ENCODE measurements around the gene HBE1. TPM values are rescaled to one million over a fixed set of nuclear protein-coding genes. Genes with fewer than 3 reads are reported as not detected.

Gene HBE1
- total and polyA plus RNA-seq, 5 donors from 2014 or later = not detected

DNA sequence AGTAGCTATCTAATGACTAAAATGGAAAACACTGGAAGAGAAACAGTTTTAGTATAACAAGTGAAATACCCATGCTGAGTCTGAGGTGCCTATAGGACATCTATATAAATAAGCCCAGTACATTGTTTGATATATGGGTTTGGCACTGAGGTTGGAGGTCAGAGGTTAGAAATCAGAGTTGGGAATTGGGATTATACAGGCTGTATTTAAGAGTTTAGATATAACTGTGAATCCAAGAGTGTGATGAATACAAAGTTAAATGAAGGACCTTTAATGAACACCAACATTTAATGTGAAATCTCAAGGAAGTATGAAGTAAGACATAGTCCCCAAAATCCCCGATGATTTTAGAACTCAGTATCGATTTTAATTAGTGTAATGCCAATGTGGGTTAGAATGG lies 32.3 kb downstream of the HBE1 start:
- Histone ChIP-seq H3K9me3 (ENCODE audit: control insufficient read depth in 2 of 2, low read length in 2 of 2) (no peaks in the 10 kb centered on the region), H3K27me3 (ENCODE audit: control insufficient read depth, insufficient read depth, low read length) (no peaks in the 10 kb centered on the region), H3K4me3 (ENCODE audit: low read depth, low read length) (no peak overlapping the region), H3K36me3 (ENCODE audit: control insufficient read depth, insufficient read depth, low read length) (no peaks in the 10 kb centered on the region), H3K4me1 (ENCODE audit: control insufficient read depth, insufficient read depth, low read length, poor library complexity, severe bottlenecking) (no peaks in the 10 kb centered on the region), H3K27ac (ENCODE audit: insufficient read depth, low read length, poor library complexity, severe bottlenecking) (no peak overlapping the region)
- Mint-ChIP-seq H3K27ac (no peak overlapping the region), H3K36me3 (no peaks in the 10 kb centered on the region), H3K27me3 (no peaks in the 10 kb centered on the region), H3K9me3 (no peaks in the 10 kb centered on the region), H3K4me3 (no peak overlapping the region), H3K4me1 (peaks cover 0 to 3% (median 0%) of the 10 kb centered on the region in 4 donors)
- no peak for DNase-seq
- no peak for ATAC-seq (ENCODE audit: low read depth in 2 of 2)

DNA sequence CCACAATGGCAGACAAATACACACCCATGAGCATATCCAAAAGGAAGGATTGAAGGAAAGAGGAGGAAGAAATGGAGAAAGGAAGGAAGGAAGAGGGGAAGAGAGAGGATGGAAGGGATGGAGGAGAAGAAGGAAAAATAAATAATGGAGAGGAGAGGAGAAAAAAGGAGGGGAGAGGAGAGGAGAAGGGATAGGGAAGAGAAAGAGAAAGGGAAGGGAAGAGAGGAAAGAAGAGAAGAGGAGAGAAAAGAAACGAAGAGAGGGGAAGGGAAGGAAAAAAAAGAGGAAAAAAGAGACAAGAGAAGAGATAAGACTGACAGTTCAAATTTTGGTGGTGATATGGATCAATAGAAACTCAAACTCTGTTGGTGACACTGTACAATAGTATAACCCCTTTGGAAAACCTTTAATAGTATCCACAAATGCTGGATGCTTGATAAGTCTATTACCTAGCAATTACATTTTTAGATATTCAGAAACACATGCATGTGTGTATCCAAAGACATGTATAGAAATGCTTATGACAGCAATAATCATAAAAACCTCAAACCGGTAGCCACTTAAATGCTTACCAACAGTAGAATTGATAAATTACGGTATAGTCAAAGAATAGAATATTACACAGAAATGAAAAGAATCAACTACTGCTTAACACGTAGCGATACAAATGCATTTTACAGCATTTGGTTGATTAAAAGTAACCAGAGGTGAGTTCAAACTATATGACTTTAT lies 34.2 kb downstream of the HBE1 start:
- Histone ChIP-seq H3K27ac (ENCODE audit: insufficient read depth, low read length, poor library complexity, severe bottlenecking) (no peak overlapping the region), H3K27me3 (ENCODE audit: control insufficient read depth, insufficient read depth, low read length) (no peaks in the 10 kb centered on the region), H3K9me3 (ENCODE audit: control insufficient read depth in 2 of 2, low read length in 2 of 2) (no peaks in the 10 kb centered on the region), H3K4me1 (ENCODE audit: control insufficient read depth, insufficient read depth, low read length, poor library complexity, severe bottlenecking) (no peaks in the 10 kb centered on the region), H3K36me3 (ENCODE audit: control insufficient read depth, insufficient read depth, low read length) (no peaks in the 10 kb centered on the region), H3K4me3 (ENCODE audit: low read depth, low read length) (no peak overlapping the region)
- Mint-ChIP-seq H3K27me3 (peaks cover 4% of the 10 kb centered on the region), H3K36me3 (no peaks in the 10 kb centered on the region), H3K27ac (no peak overlapping the region), H3K4me3 (no peak overlapping the region), H3K9me3 (peaks cover 0 to under 1% (median 0%) of the 10 kb centered on the region in 7 donors), H3K4me1 (peaks cover 0 to 3% (median 0%) of the 10 kb centered on the region in 4 donors)
- ATAC-seq (ENCODE audit: low read depth in 2 of 2) (no peak), DNase-seq (no peak)

DNA sequence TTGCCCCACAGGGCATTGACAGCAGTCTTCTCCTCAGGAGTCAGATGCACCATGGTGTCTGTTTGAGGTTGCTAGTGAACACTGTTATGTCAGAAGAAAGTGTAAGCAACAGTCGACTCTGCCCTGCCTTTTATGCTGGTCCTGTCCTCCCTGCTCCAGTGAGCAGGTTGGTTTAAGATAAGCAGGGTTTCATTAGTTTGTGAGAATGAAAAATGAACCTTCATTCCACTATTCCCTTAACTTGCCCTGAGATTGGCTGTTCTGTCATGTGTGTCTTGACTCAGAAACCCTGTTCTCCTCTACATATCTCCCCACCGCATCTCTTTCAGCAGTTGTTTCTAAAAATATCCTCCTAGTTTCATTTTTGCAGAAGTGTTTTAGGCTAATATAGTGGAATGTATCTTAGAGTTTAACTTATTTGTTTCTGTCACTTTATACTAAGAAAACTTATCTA lies 35.3 kb downstream of the HBE1 start, which contains the start of gene HBD:
Gene HBD, minus strand, starts transcription at position 103 of the 454 bp plus-strand sequence. Its CDS starts 50 bp downstream, at position 53.
- Mint-ChIP-seq H3K36me3 (no peaks in the 10 kb centered on the region), H3K27me3 (peaks cover 5% of the 10 kb centered on the region), H3K9me3 (peaks cover 0 to 2% (median 0%) of the 10 kb centered on the region in 7 donors), H3K4me1 (peaks cover 0 to 3% (median 0%) of the 10 kb centered on the region in 4 donors), H3K4me3 (no peak within 1 kb of the TSS), H3K27ac (no peak within 1 kb of the TSS)
- Histone ChIP-seq H3K4me3 (ENCODE audit: low read depth, low read length) (no peak within 1 kb of the TSS), H3K36me3 (ENCODE audit: control insufficient read depth, insufficient read depth, low read length) (no peaks in the 10 kb centered on the region), H3K4me1 (ENCODE audit: control insufficient read depth, insufficient read depth, low read length, poor library complexity, severe bottlenecking) (no peaks in the 10 kb centered on the region), H3K9me3 (ENCODE audit: control insufficient read depth in 2 of 2, low read length in 2 of 2) (no peaks in the 10 kb centered on the region), H3K27me3 (ENCODE audit: control insufficient read depth, insufficient read depth, low read length) (no peaks in the 10 kb centered on the region), H3K27ac (ENCODE audit: insufficient read depth, low read length, poor library complexity, severe bottlenecking) (no peak within 1 kb of the TSS)
- no peak for ATAC-seq (ENCODE audit: low read depth in 2 of 2)
- DNase-seq = no peak

DNA sequence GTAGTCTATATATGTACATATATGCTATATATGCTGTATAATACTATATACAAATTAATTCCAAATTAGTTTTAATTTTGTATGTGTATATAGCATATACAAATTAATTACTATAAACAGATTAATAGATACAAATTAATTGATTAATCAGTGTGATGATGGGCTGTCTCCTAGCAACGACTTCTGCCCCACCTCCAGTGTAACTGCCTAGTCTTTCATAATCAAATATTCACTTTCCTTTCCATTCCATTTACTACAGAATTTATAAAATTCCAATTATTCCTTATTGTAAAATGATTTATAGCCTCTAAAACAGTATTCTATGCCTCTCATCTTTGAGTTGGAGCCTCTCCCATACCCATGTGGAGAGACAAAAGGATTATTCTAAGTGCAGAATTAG lies 36.4 kb downstream of the HBE1 start:
- peaks cover 0 to 3% (median 0%) of the 10 kb centered on the region in 4 donors for H3K4me1 Mint-ChIP-seq
- Histone ChIP-seq H3K27me3 (ENCODE audit: control insufficient read depth, insufficient read depth, low read length) (no peaks in the 10 kb centered on the region), H3K27ac (ENCODE audit: insufficient read depth, low read length, poor library complexity, severe bottlenecking) (no peak overlapping the region), H3K4me1 (ENCODE audit: control insufficient read depth, insufficient read depth, low read length, poor library complexity, severe bottlenecking) (no peaks in the 10 kb centered on the region), H3K4me3 (ENCODE audit: low read depth, low read length) (no peak overlapping the region), H3K9me3 (ENCODE audit: control insufficient read depth in 2 of 2, low read length in 2 of 2) (no peaks in the 10 kb centered on the region), H3K36me3 (ENCODE audit: control insufficient read depth, insufficient read depth, low read length) (no peaks in the 10 kb centered on the region)
- no peak overlapping the region for H3K4me3 Mint-ChIP-seq
- DNase-seq (no peak), ATAC-seq (ENCODE audit: low read depth in 2 of 2) (no peak)
- H3K9me3 Mint-ChIP-seq = peaks cover 0 to 2% (median 0%) of the 10 kb centered on the region in 7 donors
- peaks cover 5% of the 10 kb centered on the region for H3K27me3 Mint-ChIP-seq
- no peaks in the 10 kb centered on the region for H3K36me3 Mint-ChIP-seq
- H3K27ac Mint-ChIP-seq = no peak overlapping the region

DNA sequence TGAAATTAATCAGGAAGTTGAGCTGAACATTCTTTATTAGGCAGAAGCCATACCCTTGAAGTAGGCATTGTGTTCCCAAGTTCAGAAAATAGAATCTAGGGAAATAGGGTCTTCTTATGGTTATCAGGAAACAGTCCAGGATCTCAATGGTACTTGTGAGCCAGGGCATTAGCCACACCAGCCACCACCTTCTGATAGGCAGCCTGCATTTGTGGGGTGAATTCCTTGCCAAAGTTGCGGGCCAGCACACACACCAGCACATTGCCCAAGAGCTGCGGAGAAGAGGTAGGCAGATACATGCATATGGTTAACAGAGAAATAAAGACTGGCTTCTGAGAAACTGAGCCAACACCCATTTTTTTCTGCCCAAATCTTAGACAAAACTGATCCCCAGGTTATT lies 36.9 kb downstream of the HBE1 start:
- H3K4me1 Mint-ChIP-seq = peaks cover 0 to 3% (median 0%) of the 10 kb centered on the region in 4 donors
- Histone ChIP-seq H3K36me3 (ENCODE audit: control insufficient read depth, insufficient read depth, low read length) (no peaks in the 10 kb centered on the region), H3K9me3 (ENCODE audit: control insufficient read depth in 2 of 2, low read length in 2 of 2) (no peaks in the 10 kb centered on the region), H3K4me3 (ENCODE audit: low read depth, low read length) (no peak overlapping the region), H3K27ac (ENCODE audit: insufficient read depth, low read length, poor library complexity, severe bottlenecking) (no peak overlapping the region), H3K4me1 (ENCODE audit: control insufficient read depth, insufficient read depth, low read length, poor library complexity, severe bottlenecking) (no peaks in the 10 kb centered on the region), H3K27me3 (ENCODE audit: control insufficient read depth, insufficient read depth, low read length) (no peaks in the 10 kb centered on the region)
- H3K4me3 Mint-ChIP-seq = no peak overlapping the region
- H3K9me3 Mint-ChIP-seq = peaks cover 0 to 2% (median 0%) of the 10 kb centered on the region in 7 donors
- H3K27me3 Mint-ChIP-seq = peaks cover 5% of the 10 kb centered on the region
- H3K27ac Mint-ChIP-seq = no peak overlapping the region
- DNase-seq (no peak), ATAC-seq (ENCODE audit: low read depth in 2 of 2) (no peak)
- no peaks in the 10 kb centered on the region for H3K36me3 Mint-ChIP-seq

DNA sequence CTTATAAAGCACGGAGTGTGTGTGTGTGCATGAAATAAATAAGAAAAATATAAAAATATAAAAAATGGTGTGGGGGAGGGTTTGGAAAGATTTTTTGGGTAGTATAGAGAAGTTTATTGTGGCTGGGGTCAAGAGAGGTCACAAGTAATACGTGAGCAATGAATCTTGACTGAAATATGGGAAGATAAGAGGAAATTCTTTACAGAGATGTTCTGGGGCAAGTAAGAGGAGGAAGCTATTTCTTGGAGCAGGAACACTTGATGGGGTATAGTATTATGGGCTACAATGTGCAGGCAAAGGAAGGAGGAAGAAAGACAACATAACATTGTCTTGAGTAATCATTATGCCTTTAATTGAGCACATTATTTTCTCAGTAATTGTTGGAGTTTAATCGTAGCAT lies 37.6 kb downstream of the HBE1 start:
- peaks cover 0 to 3% (median 0%) of the 10 kb centered on the region in 7 donors for H3K9me3 Mint-ChIP-seq
- ATAC-seq (ENCODE audit: low read depth in 2 of 2) (no peak), DNase-seq (no peak)
- H3K27me3 Mint-ChIP-seq = peaks cover 5% of the 10 kb centered on the region
- Histone ChIP-seq H3K4me1 (ENCODE audit: control insufficient read depth, insufficient read depth, low read length, poor library complexity, severe bottlenecking) (no peaks in the 10 kb centered on the region), H3K9me3 (ENCODE audit: control insufficient read depth in 2 of 2, low read length in 2 of 2) (no peaks in the 10 kb centered on the region), H3K27me3 (ENCODE audit: control insufficient read depth, insufficient read depth, low read length) (no peaks in the 10 kb centered on the region), H3K4me3 (ENCODE audit: low read depth, low read length) (no peak overlapping the region), H3K36me3 (ENCODE audit: control insufficient read depth, insufficient read depth, low read length) (no peaks in the 10 kb centered on the region), H3K27ac (ENCODE audit: insufficient read depth, low read length, poor library complexity, severe bottlenecking) (no peak overlapping the region)
- H3K27ac Mint-ChIP-seq = no peak overlapping the region
- no peaks in the 10 kb centered on the region for H3K36me3 Mint-ChIP-seq
- H3K4me1 Mint-ChIP-seq = peaks cover 0 to 3% (median 0%) of the 10 kb centered on the region in 4 donors
- H3K4me3 Mint-ChIP-seq = no peak overlapping the region

DNA sequence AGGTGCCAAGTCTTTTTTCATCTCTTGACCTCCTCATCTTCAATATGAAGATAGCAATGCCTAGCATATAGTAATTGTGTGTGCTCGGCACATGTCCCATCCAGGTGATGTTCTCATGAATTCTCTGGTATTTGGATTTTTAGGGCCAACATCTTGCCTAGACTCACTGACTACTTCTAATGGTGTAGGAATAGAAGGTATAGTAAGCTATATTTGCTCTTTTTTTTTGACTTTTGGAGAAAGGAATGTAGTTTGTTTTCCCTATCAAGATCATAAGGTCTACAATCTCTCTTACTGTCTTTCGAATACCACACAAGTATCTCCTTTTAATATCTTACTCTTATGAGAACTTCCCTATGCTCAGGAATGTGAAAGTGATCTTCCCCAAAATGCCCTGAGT lies 38.6 kb downstream of the HBE1 start:
- Mint-ChIP-seq H3K27ac (no peak overlapping the region), H3K36me3 (no peaks in the 10 kb centered on the region), H3K9me3 (peaks cover 0 to 3% (median 0%) of the 10 kb centered on the region in 7 donors), H3K27me3 (peaks cover 5% of the 10 kb centered on the region), H3K4me1 (peaks cover 0 to 3% (median 0%) of the 10 kb centered on the region in 4 donors), H3K4me3 (no peak overlapping the region)
- DNase-seq = no peak
- no peak overlapping the region for H3K4me3 ChIP-seq (ENCODE audit: low read depth, low read length)
- no peaks in the 10 kb centered on the region for H3K27me3 ChIP-seq (ENCODE audit: control insufficient read depth, insufficient read depth, low read length)
- H3K36me3 ChIP-seq (ENCODE audit: control insufficient read depth, insufficient read depth, low read length) = peaks cover 3% of the 10 kb centered on the region
- peaks cover 2% of the 10 kb centered on the region for H3K4me1 ChIP-seq (ENCODE audit: control insufficient read depth, insufficient read depth, low read length, poor library complexity, severe bottlenecking)
- no peak overlapping the region for H3K27ac ChIP-seq (ENCODE audit: insufficient read depth, low read length, poor library complexity, severe bottlenecking)
- H3K9me3 ChIP-seq (ENCODE audit: control insufficient read depth in 2 of 2, low read length in 2 of 2) = no peaks in the 10 kb centered on the region
- no peak for ATAC-seq (ENCODE audit: low read depth in 2 of 2)

DNA sequence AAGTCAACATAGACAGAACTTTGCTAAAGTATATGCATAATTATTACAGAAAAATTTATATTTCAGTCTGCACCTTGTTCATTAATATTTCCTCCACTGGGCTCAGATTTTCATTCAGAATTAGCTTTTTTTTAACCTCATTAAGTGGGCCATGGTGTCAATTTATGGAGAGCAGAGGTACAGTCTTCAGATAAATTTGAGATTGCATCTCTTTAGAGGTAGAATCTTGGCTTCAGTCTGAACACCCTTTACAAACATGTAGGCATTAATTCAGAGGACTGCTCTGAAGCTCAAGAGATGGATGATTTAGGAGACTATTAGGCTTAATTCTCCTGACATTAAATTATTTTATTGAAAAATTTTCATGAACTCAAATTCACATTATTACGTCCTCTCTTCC lies 39.5 kb downstream of the HBE1 start:
- no peak for ATAC-seq (ENCODE audit: low read depth in 2 of 2)

More for the DNA sequence above, 39.5 kb downstream of the HBE1 start:
- Histone ChIP-seq H3K9me3 (ENCODE audit: control insufficient read depth in 2 of 2, low read length in 2 of 2) (peaks cover 4 to 7% of the 10 kb centered on the region in 2 experiments), H3K36me3 (ENCODE audit: control insufficient read depth, insufficient read depth, low read length) (peaks cover 8% of the 10 kb centered on the region), H3K27ac (ENCODE audit: insufficient read depth, low read length, poor library complexity, severe bottlenecking) (no peak overlapping the region), H3K27me3 (ENCODE audit: control insufficient read depth, insufficient read depth, low read length) (peaks cover 5% of the 10 kb centered on the region), H3K4me1 (ENCODE audit: control insufficient read depth, insufficient read depth, low read length, poor library complexity, severe bottlenecking) (peaks cover 10% of the 10 kb centered on the region), H3K4me3 (ENCODE audit: low read depth, low read length) (no peak overlapping the region)
- Mint-ChIP-seq H3K36me3 (no peaks in the 10 kb centered on the region), H3K27ac (no peak overlapping the region), H3K27me3 (peaks cover 5% of the 10 kb centered on the region), H3K4me1 (peaks cover 0 to 3% (median 0%) of the 10 kb centered on the region in 4 donors), H3K4me3 (no peak overlapping the region), H3K9me3 (peaks cover 0 to 3% (median 0%) of the 10 kb centered on the region in 7 donors)
- DNase-seq = no peak

Data from CD4-positive, CD25-positive, alpha-beta regulatory T cell (primary cell).